ENCODE data around the gene ALX4.

- TF ChIP-seq CTCF (IDR thresholded peaks at IDR 0.05), result no peak
- no peak for TF ChIP-seq POLR2AphosphoS5 (IDR thresholded peaks at IDR 0.05)
- TF ChIP-seq EP300 (IDR thresholded peaks at IDR 0.05), result no peak
- no peak for TF ChIP-seq POLR2A (IDR thresholded peaks at IDR 0.05; ENCODE audit: low read depth)
Observed at GRCh38 chr11:44275241-44275640, 34.7 kb downstream of the ALX4 start.
